Measurements from ENCODE around the gene TNIK.

The TNIK gene

GRCh38 chr3:171115667-171116066 is 344.5 kb downstream of the TNIK start:
- TF ChIP-seq CTCF (conservative IDR thresholded peaks at IDR 0.05), result no peak
- TF ChIP-seq ZFX (IDR thresholded peaks at IDR 0.05), result no peak
- no peak overlapping the region for H3K27ac ChIP-seq

GRCh38 chr3:171113716-171114115 is 346.5 kb downstream of the TNIK start:
- no peak for TF ChIP-seq ZFX (IDR thresholded peaks at IDR 0.05)
- TF ChIP-seq CTCF (conservative IDR thresholded peaks at IDR 0.05), result no peak; the same call in 1 of the 2 replicates
- no peak overlapping the region for H3K27ac ChIP-seq

GRCh38 chr3:171110715-171111114 is 349.5 kb downstream of the TNIK start:
- no peak overlapping the region for H3K27ac ChIP-seq
- TF ChIP-seq CTCF (conservative IDR thresholded peaks at IDR 0.05) (no peak), ZFX (IDR thresholded peaks at IDR 0.05) (no peak)

- TF ChIP-seq CTCF (conservative IDR thresholded peaks at IDR 0.05) (no peak), ZFX (IDR thresholded peaks at IDR 0.05) (no peak)
- no peak overlapping the region for H3K27ac ChIP-seq
Measured at GRCh38 chr3:171108066-171108465, 352.1 kb downstream of the TNIK start.

- TF ChIP-seq CTCF (conservative IDR thresholded peaks at IDR 0.05) (no peak), ZFX (IDR thresholded peaks at IDR 0.05) (no peak)
- no peak overlapping the region for H3K27ac ChIP-seq
Measured at GRCh38 chr3:171103185-171103584, 357.0 kb downstream of the TNIK start.

GRCh38 chr3:171101982-171102641 is 358.1 kb downstream of the TNIK start:
- no peak overlapping the region for H3K27ac ChIP-seq
- TF ChIP-seq CTCF (conservative IDR thresholded peaks at IDR 0.05) (no peak), ZFX (IDR thresholded peaks at IDR 0.05) (no peak)

- H3K27ac ChIP-seq, result no peak overlapping the region
- TF ChIP-seq CTCF (conservative IDR thresholded peaks at IDR 0.05) (no peak), ZFX (IDR thresholded peaks at IDR 0.05) (no peak)
Measured at GRCh38 chr3:171099911-171100310, 360.3 kb downstream of the TNIK start.
